ENCODE results near the gene TBCD. TPM values are rescaled to one million over a fixed set of nuclear protein-coding genes. Genes with fewer than 3 reads are reported as not detected.

The TBCD gene
- total RNA-seq, 1 donor from 2014 or later = 49.9 TPM

GRCh38 chr17:82839617-82840292 is 87.9 kb downstream of the TBCD start, which contains the start of gene ZNF750:
TSS of gene ZNF750 (minus strand) at chr17:82840022. CDS start at chr17:82832454, 7,568 bp downstream.
- Mint-ChIP-seq H3K36me3 (ENCODE audit: low read depth) (peaks cover 5% of the 10 kb centered on the region), H3K4me3 (no peak within 1 kb of the TSS), H3K4me1 (no peaks in the 10 kb centered on the region), H3K27me3 (no peaks in the 10 kb centered on the region), H3K9me3 (no peaks in the 10 kb centered on the region), H3K27ac (no peak within 1 kb of the TSS)
- DNase-seq = no peak
- TF ChIP-seq, protein P1, sequence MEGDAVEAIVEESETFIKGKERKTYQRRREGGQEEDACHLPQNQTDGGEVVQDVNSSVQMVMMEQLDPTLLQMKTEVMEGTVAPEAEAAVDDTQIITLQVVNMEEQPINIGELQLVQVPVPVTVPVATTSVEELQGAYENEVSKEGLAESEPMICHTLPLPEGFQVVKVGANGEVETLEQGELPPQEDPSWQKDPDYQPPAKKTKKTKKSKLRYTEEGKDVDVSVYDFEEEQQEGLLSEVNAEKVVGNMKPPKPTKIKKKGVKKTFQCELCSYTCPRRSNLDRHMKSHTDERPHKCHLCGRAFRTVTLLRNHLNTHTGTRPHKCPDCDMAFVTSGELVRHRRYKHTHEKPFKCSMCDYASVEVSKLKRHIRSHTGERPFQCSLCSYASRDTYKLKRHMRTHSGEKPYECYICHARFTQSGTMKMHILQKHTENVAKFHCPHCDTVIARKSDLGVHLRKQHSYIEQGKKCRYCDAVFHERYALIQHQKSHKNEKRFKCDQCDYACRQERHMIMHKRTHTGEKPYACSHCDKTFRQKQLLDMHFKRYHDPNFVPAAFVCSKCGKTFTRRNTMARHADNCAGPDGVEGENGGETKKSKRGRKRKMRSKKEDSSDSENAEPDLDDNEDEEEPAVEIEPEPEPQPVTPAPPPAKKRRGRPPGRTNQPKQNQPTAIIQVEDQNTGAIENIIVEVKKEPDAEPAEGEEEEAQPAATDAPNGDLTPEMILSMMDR (IDR thresholded peaks at IDR 0.05) = no peak
- intact Hi-C loops (cut with micrococcal nuclease) = no loop called here
- no peak for ATAC-seq (ENCODE audit: low read depth)
- ChIA-PET POLR2A (no interaction called here), CTCF (interaction anchor here (1.1 kb wide), 1 partner anchor 32 kb away, joined by 3 read pairs; no protein-coding TSS in a partner anchor)

- Mint-ChIP-seq H3K4me3 (no peak overlapping the region), H3K9me3 (no peaks in the 10 kb centered on the region), H3K27me3 (no peaks in the 10 kb centered on the region), H3K27ac (no peak overlapping the region), H3K36me3 (ENCODE audit: low read depth) (peaks cover 5% of the 10 kb centered on the region), H3K4me1 (no peaks in the 10 kb centered on the region)
- POLR2A ChIA-PET = no interaction called here
- DNase-seq = no peak
- TF ChIP-seq, protein P1 (IDR thresholded peaks at IDR 0.05) = no peak
- intact Hi-C loops (cut with micrococcal nuclease) = no loop called here
- no peak for ATAC-seq (ENCODE audit: low read depth)
- CTCF ChIA-PET = no interaction called here
Observed at GRCh38 chr17:82840431-82840831, 88.6 kb downstream of the TBCD start.

DNA sequence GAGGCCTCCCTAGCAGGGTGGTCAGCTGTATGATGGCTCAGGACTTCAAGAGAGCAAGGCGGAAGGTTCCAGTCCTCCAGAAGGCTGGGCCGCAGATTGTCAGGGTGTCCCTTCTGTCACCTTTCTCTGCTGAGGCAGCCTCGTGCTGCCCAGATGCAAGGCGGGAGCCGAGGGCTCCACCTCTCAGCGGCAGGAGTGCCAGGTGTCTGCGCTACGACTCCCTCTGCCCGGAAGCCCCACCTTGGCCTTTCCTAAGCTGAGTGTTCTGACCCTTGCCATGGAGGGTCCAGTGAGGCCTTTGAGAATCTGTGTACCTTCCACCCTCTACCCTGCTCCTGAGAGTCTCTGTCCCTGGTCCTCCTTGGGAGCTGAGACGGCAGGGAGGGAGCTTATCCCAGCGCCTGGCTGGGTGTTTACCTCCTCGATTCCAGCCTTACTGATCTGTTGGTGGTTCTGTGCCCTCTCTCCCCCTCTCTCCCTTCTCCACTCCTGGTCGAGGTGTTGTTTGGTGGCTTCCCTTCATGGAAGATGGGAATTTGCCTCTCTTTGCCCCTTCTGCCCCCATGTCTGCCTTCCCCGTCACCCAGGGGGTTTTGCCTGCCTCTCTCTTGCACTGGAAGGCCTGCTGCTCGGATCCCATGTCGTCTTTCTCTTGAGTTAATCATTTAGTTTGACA is 90.2 kb downstream of the TBCD start:
- Mint-ChIP-seq H3K36me3 (ENCODE audit: low read depth) (peaks cover 2% of the 10 kb centered on the region), H3K27me3 (no peaks in the 10 kb centered on the region), H3K27ac (no peak overlapping the region), H3K4me1 (no peaks in the 10 kb centered on the region), H3K9me3 (no peaks in the 10 kb centered on the region), H3K4me3 (no peak overlapping the region)
- ChIA-PET CTCF (no interaction called here), POLR2A (no interaction called here)
- intact Hi-C loops (cut with micrococcal nuclease) = no loop called here
- ATAC-seq (ENCODE audit: low read depth) = no peak
- TF ChIP-seq, protein P1 (IDR thresholded peaks at IDR 0.05) = no peak
- no peak for DNase-seq

GRCh38 chr17:82843904-82844680 is 92.2 kb downstream of the TBCD start:
- H3K4me1 Mint-ChIP-seq = peaks cover 7% of the 10 kb centered on the region
- H3K9me3 Mint-ChIP-seq = no peaks in the 10 kb centered on the region
- DNase-seq (no peak), ATAC-seq (ENCODE audit: low read depth) (no peak)
- H3K36me3 Mint-ChIP-seq (ENCODE audit: low read depth) = peaks cover 2% of the 10 kb centered on the region
- ChIA-PET CTCF (interaction anchor here (1.6 kb wide), 1 partner anchor 62 kb away, joined by 5 read pairs; no protein-coding TSS in a partner anchor), POLR2A (interaction anchor here (0.8 kb wide), 1 partner anchor 20 kb away, joined by 3 read pairs; no protein-coding TSS in a partner anchor)
- no peaks in the 10 kb centered on the region for H3K27me3 Mint-ChIP-seq
- TF ChIP-seq, protein P1 (IDR thresholded peaks at IDR 0.05) = no peak
- intact Hi-C loops (cut with micrococcal nuclease) = no loop called here
- no peak overlapping the region for H3K27ac Mint-ChIP-seq
- H3K4me3 Mint-ChIP-seq = no peak overlapping the region

DNA sequence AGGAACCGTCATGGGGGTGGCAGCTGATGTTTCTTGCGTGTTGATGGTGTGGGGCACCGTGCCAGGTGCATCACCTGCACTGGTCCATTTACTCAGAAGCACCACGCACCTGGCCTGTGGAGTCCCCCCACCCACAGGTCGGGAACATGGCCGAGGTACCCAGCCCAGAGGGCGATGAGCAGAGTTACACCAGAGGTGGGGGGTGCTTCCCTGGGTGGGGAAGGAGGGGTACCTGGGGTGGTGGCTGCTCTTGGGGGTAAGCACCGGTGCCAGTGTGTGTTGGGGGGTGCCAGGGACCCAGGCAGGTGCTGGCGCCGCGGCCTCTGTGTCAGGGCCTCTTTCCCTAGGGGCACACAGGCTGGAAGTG is 92.9 kb downstream of the TBCD start:
- H3K36me3 Mint-ChIP-seq (ENCODE audit: low read depth) = peaks cover 2% of the 10 kb centered on the region
- H3K4me1 Mint-ChIP-seq = peaks cover 12% of the 10 kb centered on the region
- ChIA-PET CTCF (interaction anchor here (1.6 kb wide), 1 partner anchor 63 kb away, joined by 5 read pairs; no protein-coding TSS in a partner anchor), POLR2A (interaction anchor here (0.8 kb wide), 1 partner anchor 19 kb away, joined by 3 read pairs; no protein-coding TSS in a partner anchor)
- no peaks in the 10 kb centered on the region for H3K9me3 Mint-ChIP-seq
- H3K27me3 Mint-ChIP-seq = no peaks in the 10 kb centered on the region
- no peak overlapping the region for H3K27ac Mint-ChIP-seq
- TF ChIP-seq, protein P1 (IDR thresholded peaks at IDR 0.05) = no peak
- DNase-seq (no peak), ATAC-seq (ENCODE audit: low read depth) (no peak)
- intact Hi-C loops (cut with micrococcal nuclease) = no loop called here
- no peak overlapping the region for H3K4me3 Mint-ChIP-seq

Measured in activated B cell treated with CpG ODN at 0.5 μM for 24 hours (primary cell).